HG03108 (cell line): Measurements from ENCODE around the gene ALDH3B2.
"Not testable (repeated sequence)": the region's sequence is repeated elsewhere in the genome, so short reads cannot be mapped to it uniquely, and the experiment has no call there.

Source experiments
- ATAC-seq: cut with Tn5 transposase; IDR thresholded peaks from one replicate; pipeline ENCODE4 v1.9.1; 2021; ENCODE audit warnings: moderate library complexity; ENCODE audit not compliant: unreplicated experiment

Gene ALDH3B2

GRCh38 chr11:67631411-67631810, 43.0 kb downstream of the ALDH3B2 start:
- ATAC-seq, result no peak

- no peak for ATAC-seq
These were observed 43.5 kb downstream of the ALDH3B2 start for GRCh38 chr11:67630943-67631331.

- peak; percentile 51 for ATAC-seq
These were observed 44.0 kb downstream of the ALDH3B2 start for GRCh38 chr11:67630228-67630942.

GRCh38 chr11:67629386-67630227, 44.8 kb downstream of the ALDH3B2 start, which contains the start of gene NUDT8:
TSS of gene NUDT8 (minus strand) at chr11:67629937. CDS start at chr11:67629911, 26 bp downstream.
- ATAC-seq, result peak; percentile 28

- no peak for ATAC-seq
These were observed 45.6 kb downstream of the ALDH3B2 start for GRCh38 chr11:67628710-67629385.

GRCh38 chr11:67627812-67628624, 46.4 kb downstream of the ALDH3B2 start:
- no peak for ATAC-seq

- ATAC-seq, result no peak
These were observed 47.0 kb downstream of the ALDH3B2 start for GRCh38 chr11:67627441-67627811.

GRCh38 chr11:67626970-67627369, 47.5 kb downstream of the ALDH3B2 start:
- no peak for ATAC-seq

GRCh38 chr11:67626131-67626833, 48.1 kb downstream of the ALDH3B2 start:
- not testable (repeated sequence) for ATAC-seq

- not testable (repeated sequence) for ATAC-seq
These were observed 50.6 kb downstream of the ALDH3B2 start for GRCh38 chr11:67623795-67624194.

- not testable (repeated sequence) for ATAC-seq
These were observed 51.5 kb downstream of the ALDH3B2 start for GRCh38 chr11:67622905-67623304.

- not testable (repeated sequence) for ATAC-seq
These were observed 52.5 kb downstream of the ALDH3B2 start for GRCh38 chr11:67621928-67622327.

GRCh38 chr11:67620621-67621020, 53.8 kb downstream of the ALDH3B2 start:
- ATAC-seq, result not testable (repeated sequence)

GRCh38 chr11:67619683-67620618, 54.5 kb downstream of the ALDH3B2 start:
- ATAC-seq, result not testable (repeated sequence)

- not testable (repeated sequence) for ATAC-seq
These were observed 55.3 kb downstream of the ALDH3B2 start for GRCh38 chr11:67618901-67619659.

- ATAC-seq, result no peak
These were observed 57.0 kb downstream of the ALDH3B2 start for GRCh38 chr11:67617243-67617953.

- no peak for ATAC-seq
These were observed 57.8 kb downstream of the ALDH3B2 start for GRCh38 chr11:67616431-67617242.
